GM12872 (cell line): ENCODE data around the gene EPM2A.

Source experiments
- CTCF ChIP-seq: IDR thresholded peaks from 3 replicates; pipeline ENCODE4 v1.5.1; 2011; ENCODE audit warnings: low read depth, mild to moderate bottlenecking, low read length, moderate library complexity; ENCODE audit not compliant: insufficient read depth

The EPM2A gene

GRCh38 chr6:145603424-145603833, 131.9 kb downstream of the EPM2A start:
- TF ChIP-seq CTCF = no peak

GRCh38 chr6:145602726-145603326, 132.5 kb downstream of the EPM2A start:
- TF ChIP-seq CTCF = no peak

- TF ChIP-seq CTCF = no peak
Observed at GRCh38 chr6:145601397-145601796, 133.9 kb downstream of the EPM2A start.

GRCh38 chr6:145600299-145600698, 135.0 kb downstream of the EPM2A start:
- no peak for TF ChIP-seq CTCF

GRCh38 chr6:145588981-145589380, 146.3 kb downstream of the EPM2A start:
- no peak for TF ChIP-seq CTCF

GRCh38 chr6:145587334-145587733, 148.0 kb downstream of the EPM2A start:
- TF ChIP-seq CTCF = no peak

GRCh38 chr6:145583753-145584152, 151.6 kb downstream of the EPM2A start:
- TF ChIP-seq CTCF = no peak
